ENCODE data around the gene GDI2.

- no peak for TF ChIP-seq CTCF (IDR thresholded peaks at IDR 0.05; ENCODE audit: low read depth, low read length, poor library complexity, severe bottlenecking)
- TF ChIP-seq EZH2phosphoT487 (IDR thresholded peaks at IDR 0.05; ENCODE audit: borderline replicate concordance, low read length) = no peak
Measured at GRCh38 chr10:5841965-5842364, 28.7 kb upstream of the GDI2 start.

Data from DOHH2 (cell line).